ENCODE results near the gene CFAP97D1.
A peak's percentile ranks its signal among the peaks of the same experiment; 100 is the strongest.
"Not testable (repeated sequence)": the region's sequence is repeated elsewhere in the genome, so short reads cannot be mapped to it uniquely, and the experiment has no call there.

CFAP97D1 gene

GRCh38 chr17:43768943-43769342, 11.3 kb upstream of the CFAP97D1 start:
- DNase-seq: no peak

- no peak for DNase-seq
These were observed 10.8 kb upstream of the CFAP97D1 start for GRCh38 chr17:43769426-43769825.

- no peak for DNase-seq
These were observed 10.4 kb upstream of the CFAP97D1 start for GRCh38 chr17:43769859-43770258.

GRCh38 chr17:43770957-43771356, 9.3 kb upstream of the CFAP97D1 start:
- DNase-seq: no peak

GRCh38 chr17:43771463-43771862, 8.8 kb upstream of the CFAP97D1 start:
- no peak for DNase-seq

GRCh38 chr17:43772877-43773648, 7.2 kb upstream of the CFAP97D1 start:
- peak; percentile 32 for DNase-seq

GRCh38 chr17:43774304-43775250, 5.7 kb upstream of the CFAP97D1 start:
- DNase-seq: no peak

GRCh38 chr17:43778337-43779144, 1.7 kb upstream of the CFAP97D1 start, which contains the start of gene DUSP3:
DUSP3 (minus strand) TSS chr17:43778977; CDS start chr17:43778924, 53 bp downstream.
- peak; percentile 71 for DNase-seq

GRCh38 chr17:43779145-43780125, 800 bp upstream of the CFAP97D1 start:
- DNase-seq: no peak

GRCh38 chr17:43782913-43783680, 2.9 kb downstream of the CFAP97D1 start:
- no peak for DNase-seq

GRCh38 chr17:43784068-43784467, 3.8 kb downstream of the CFAP97D1 start:
- no peak for DNase-seq

- no peak for DNase-seq
These were observed 4.4 kb downstream of the CFAP97D1 start for GRCh38 chr17:43784628-43785101.

GRCh38 chr17:43787728-43788127, 7.5 kb downstream of the CFAP97D1 start:
- DNase-seq: no peak

- DNase-seq: no peak
These were observed 8.3 kb downstream of the CFAP97D1 start for GRCh38 chr17:43788540-43788939.

GRCh38 chr17:43789482-43789881, 9.2 kb downstream of the CFAP97D1 start:
- DNase-seq: no peak

GRCh38 chr17:43790311-43790940, 10.2 kb downstream of the CFAP97D1 start:
- no peak for DNase-seq

GRCh38 chr17:43791589-43791988, 11.4 kb downstream of the CFAP97D1 start:
- DNase-seq: peak; percentile 36

GRCh38 chr17:43792668-43793067, 12.4 kb downstream of the CFAP97D1 start:
- not testable (repeated sequence) for DNase-seq

- DNase-seq: not testable (repeated sequence)
These were observed 17.8 kb downstream of the CFAP97D1 start for GRCh38 chr17:43798024-43798423.

GRCh38 chr17:43799047-43799446, 18.8 kb downstream of the CFAP97D1 start:
- no peak for DNase-seq
